Esophagus squamous epithelium (tissue), 4 donors: Measurements from ENCODE around the gene ID4.

Source experiments
- CTCF ChIP-seq, 6 experiments: fragments of 450-650 bp in 4 of 6; fragments of 200-600 bp in 2 of 6; sonication (generic) in 2 of 6; IDR thresholded peaks; one replicate each; pipeline ENCODE4 v1.5.1; 2016 to 2019; ENCODE audit warnings: antibody characterized with exemption in 6 of 6, mild to moderate bottlenecking in 4 of 6, moderate library complexity in 4 of 6
- POLR2A ChIP-seq, 4 donors: fragments of 450-650 bp; IDR thresholded peaks; one replicate each; pipeline ENCODE4 v1.6.1; 2017; ENCODE audit warnings: antibody characterized with exemption in 4 of 4, mild to moderate bottlenecking in 4 of 4, moderate library complexity in 3 of 4

- TF ChIP-seq POLR2A (IDR thresholded peaks at IDR 0.05) (no peak), CTCF (IDR thresholded peaks at IDR 0.05) (no peak)
Measured at GRCh38 chr6:19831358-19831757, 5.8 kb upstream of the ID4 start.
